SK-N-MC (cell line): ENCODE data around the gene CYFIP1.

Source experiments
- EZH2 ChIP-seq: fragments of 200-600 bp; sonication (generic); IDR thresholded peaks from one replicate; pipeline ENCODE4 v1.6.1; 2017; ENCODE audit warnings: antibody characterized with exemption
- POLR2AphosphoS5 ChIP-seq: IDR thresholded peaks from 2 replicates; pipeline ENCODE4 v1.6.1; 2012; ENCODE audit warnings: mild to moderate bottlenecking, low read depth, low read length, borderline replicate concordance

DNA sequence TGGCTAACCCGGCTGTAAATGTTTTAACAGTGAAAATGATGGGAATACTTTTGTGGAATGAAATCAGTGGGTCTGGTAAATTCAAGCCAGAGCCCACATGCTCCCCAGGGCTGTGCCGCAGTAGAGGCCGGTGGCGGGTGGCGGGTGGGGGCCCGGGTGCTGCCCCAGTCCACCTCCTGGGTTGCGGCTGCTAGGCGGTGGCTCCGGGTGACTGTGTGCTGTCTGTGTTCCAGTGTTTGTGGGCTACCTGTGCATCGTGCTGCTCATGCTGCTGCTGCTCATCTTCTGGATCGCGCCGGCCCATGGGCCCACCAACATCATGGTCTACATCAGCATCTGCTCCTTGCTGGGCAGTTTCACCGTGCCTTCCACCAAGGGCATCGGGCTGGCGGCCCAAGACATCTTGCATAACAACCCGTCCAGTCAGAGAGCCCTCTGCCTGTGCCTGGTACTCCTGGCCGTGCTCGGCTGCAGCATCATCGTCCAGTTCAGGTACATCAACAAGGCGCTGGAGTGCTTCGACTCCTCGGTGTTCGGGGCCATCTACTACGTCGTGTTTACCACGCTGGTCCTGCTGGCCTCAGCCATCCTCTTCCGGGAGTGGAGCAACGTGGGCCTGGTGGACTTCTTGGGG, 156.6 kb downstream of the CYFIP1 start:
- TF ChIP-seq POLR2AphosphoS5: no peak
- TF ChIP-seq EZH2: no peak
